Fibroblast of the aortic adventitia (primary cell): ENCODE measurements around the gene CREB3L2. TPM values are rescaled to one million over a fixed set of nuclear protein-coding genes. Genes with fewer than 3 reads are reported as not detected.

Experiments used
- DNase-seq: peaks from one replicate; pipeline ENCODE4 v3.0.0-alpha.2; 2010; ENCODE audit warnings: low read depth
- H3K4me3 ChIP-seq: 2 replicates; pipeline ENCODE4 v1.5.1; 2011; ENCODE audit warnings: low read depth, mild to moderate bottlenecking, control low read depth, low read length, moderate library complexity
- total RNA-seq: library from RNA; depleted of rRNA; stranded (reverse); fragments of >200 nt; gene quantifications from 2 replicates; pipeline ENCODE4 v1.2.3, GENCODE V29; 2012; ENCODE audit warnings: low replicate concordance
- TF ChIP-seq, protein P1 (sequence below): IDR thresholded peaks from 2 replicates; pipeline ENCODE4 v1.5.1; 2011; ENCODE audit warnings: mild to moderate bottlenecking, low read length, control low read depth, inconsistent platforms; ENCODE audit not compliant: insufficient read depth

The CREB3L2 gene
- total RNA-seq, 1 donor = 36.8 TPM

GRCh38 chr7:137992104-137992549 lies 9.8 kb downstream of the CREB3L2 start:
- TF ChIP-seq, protein P1, sequence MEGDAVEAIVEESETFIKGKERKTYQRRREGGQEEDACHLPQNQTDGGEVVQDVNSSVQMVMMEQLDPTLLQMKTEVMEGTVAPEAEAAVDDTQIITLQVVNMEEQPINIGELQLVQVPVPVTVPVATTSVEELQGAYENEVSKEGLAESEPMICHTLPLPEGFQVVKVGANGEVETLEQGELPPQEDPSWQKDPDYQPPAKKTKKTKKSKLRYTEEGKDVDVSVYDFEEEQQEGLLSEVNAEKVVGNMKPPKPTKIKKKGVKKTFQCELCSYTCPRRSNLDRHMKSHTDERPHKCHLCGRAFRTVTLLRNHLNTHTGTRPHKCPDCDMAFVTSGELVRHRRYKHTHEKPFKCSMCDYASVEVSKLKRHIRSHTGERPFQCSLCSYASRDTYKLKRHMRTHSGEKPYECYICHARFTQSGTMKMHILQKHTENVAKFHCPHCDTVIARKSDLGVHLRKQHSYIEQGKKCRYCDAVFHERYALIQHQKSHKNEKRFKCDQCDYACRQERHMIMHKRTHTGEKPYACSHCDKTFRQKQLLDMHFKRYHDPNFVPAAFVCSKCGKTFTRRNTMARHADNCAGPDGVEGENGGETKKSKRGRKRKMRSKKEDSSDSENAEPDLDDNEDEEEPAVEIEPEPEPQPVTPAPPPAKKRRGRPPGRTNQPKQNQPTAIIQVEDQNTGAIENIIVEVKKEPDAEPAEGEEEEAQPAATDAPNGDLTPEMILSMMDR = no peak
- H3K4me3 ChIP-seq = peak overlapping the region; percentile 32
- peak; percentile 92 for DNase-seq

GRCh38 chr7:137990251-137990941 lies 11.5 kb downstream of the CREB3L2 start:
- TF ChIP-seq, protein P1 = no peak
- peak; percentile 93 for DNase-seq
- peak overlapping the region; percentile 44 for H3K4me3 ChIP-seq

GRCh38 chr7:137989590-137989989 lies 12.3 kb downstream of the CREB3L2 start:
- H3K4me3 ChIP-seq = no peak overlapping the region
- TF ChIP-seq, protein P1 = no peak
- DNase-seq = no peak

DNA sequence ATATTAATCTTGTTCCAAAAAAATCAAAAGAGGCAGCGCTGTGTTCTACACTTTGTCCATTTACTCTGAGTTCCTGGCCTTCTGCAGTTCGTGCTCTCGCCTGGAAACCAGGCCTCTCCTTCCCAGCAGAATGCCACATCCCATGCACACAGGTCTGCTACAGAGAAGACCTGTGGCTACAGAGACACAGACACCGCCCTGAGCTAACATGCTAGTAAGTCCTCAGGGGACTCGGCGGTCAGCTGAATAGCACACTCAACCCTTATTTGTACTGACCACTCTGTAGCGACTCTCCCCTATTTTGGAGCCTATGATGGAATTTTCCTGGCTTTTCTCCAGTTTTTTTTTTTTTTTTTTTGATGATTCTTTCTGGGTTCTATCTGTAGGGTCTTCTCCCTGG lies 12.8 kb downstream of the CREB3L2 start:
- no peak for DNase-seq
- no peak overlapping the region for H3K4me3 ChIP-seq
- TF ChIP-seq, protein P1 = no peak

DNA sequence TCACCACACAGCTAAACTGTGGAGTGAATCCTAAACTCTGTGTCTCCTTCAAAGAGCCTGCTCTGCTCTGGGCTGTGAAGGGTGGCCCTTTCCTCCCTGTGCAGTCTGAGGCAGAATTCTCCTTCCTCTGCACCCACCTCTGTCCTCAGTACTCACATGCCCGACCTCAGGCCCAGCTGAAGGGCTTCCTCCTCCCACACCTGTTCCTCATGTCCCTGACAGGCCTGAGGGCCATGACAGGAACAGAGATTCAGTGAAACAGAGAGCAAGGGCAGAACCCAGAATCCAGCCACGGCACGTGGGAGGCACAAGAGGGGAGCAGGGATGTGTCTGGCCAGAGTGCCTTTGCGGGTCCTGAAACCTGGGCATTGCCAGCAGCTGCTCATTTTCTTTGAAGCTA lies 13.9 kb downstream of the CREB3L2 start:
- TF ChIP-seq, protein P1 = no peak
- DNase-seq = no peak

DNA sequence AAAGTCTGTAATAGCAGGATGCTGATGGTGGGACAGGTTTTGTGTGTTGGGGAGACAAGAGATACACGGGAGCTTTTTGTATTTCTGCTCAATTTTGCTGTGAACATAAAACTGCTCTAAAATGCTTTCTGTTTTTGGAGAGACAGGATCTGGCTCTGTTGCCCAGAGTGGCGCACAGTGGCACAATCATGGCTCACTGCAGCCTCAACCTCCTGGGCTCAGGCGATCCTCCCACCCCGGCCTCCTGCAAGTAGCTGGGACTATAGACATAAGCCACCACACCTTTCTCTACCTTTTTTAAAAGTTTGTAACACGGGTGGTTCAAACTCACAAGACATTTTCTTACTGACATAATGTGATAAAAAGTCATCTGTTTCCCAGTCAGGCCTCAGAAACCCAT lies 14.3 kb downstream of the CREB3L2 start:
- TF ChIP-seq, protein P1 = no peak
- DNase-seq = no peak
- H3K4me3 ChIP-seq = no peak overlapping the region

More for the DNA sequence above, 13.9 kb downstream of the CREB3L2 start:
- no peak overlapping the region for H3K4me3 ChIP-seq

- no peak overlapping the region for H3K4me3 ChIP-seq
- no peak for DNase-seq
- TF ChIP-seq, protein P1 = no peak
These were observed 14.9 kb downstream of the CREB3L2 start for GRCh38 chr7:137987018-137987349.
